ENCODE measurements around the gene HOXA11. TPM values are rescaled to one million over a fixed set of nuclear protein-coding genes. Genes with fewer than 3 reads are reported as not detected.
A peak's percentile ranks its signal among the peaks of the same experiment; 100 is the strongest.

HOXA11 gene
- total RNA-seq, 1 donor from 2014 or later, result 10.7 TPM

DNA sequence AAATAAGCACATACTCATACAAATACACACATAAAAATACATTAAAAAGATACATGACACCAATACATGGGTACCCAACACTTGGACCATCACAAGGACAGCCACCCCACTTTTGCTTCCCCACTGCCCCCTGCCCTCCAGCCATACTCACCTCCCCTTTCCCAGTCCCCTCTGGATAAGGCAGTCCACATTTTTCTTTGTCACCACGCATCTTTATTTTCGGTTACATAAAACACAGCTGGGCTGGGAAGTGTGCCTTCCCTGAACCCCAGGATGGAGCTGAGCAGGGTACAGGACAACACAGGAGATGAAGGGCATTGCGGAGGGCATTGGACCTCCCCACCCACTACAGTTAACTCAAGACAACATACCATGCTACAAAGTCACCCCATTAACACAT, 31.5 kb downstream of the HOXA11 start:
- no peak for DNase-seq (ENCODE audit: low read depth)
- no peak for TF ChIP-seq CTCF (conservative IDR thresholded peaks at IDR 0.05; ENCODE audit: low read depth, low read length)
- H3K4me3 ChIP-seq (ENCODE audit: low read depth, low read length), result peak overlapping the region; percentile 75

DNA sequence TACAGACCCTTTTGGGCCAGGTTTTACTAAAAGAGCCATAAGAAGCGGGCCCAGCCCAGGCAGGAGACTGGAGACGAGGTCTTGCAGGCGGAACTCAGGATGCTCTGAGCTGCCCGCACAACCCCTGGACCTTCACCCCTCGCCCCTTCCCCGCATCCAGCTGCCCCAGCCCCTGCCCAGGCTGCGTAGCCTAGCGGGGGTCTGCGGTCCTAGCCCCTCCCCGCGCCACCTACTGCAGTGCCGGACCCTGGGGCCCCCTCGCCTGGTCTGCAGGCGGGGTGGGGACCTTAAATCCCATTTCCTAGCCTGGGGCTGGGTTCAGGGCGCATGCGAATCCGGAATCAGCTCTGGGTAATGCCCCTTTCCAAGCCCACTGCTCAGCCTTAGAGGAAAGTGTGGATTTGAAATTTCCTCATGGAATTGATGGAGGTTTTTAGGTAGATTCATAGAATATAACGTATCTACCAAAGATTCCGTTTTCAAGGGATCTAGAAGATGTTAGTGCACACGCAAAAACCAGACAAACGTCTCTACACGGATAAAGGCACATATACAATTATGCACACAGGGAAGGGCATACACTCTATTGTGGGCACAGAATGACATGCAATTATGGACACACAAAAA, 32.1 kb downstream of the HOXA11 start:
- H3K4me3 ChIP-seq (ENCODE audit: low read depth, low read length), result peak overlapping the region; percentile 75
- no peak for DNase-seq (ENCODE audit: low read depth)
- TF ChIP-seq CTCF (conservative IDR thresholded peaks at IDR 0.05; ENCODE audit: low read depth, low read length), result no peak

GRCh38 chr7:27151931-27152815, 32.9 kb downstream of the HOXA11 start, which contains the start of gene HOXA3:
Gene HOXA3 (minus strand): TSS chr7:27152583. CDS start chr7:27110640, 41,943 bp downstream.
- H3K4me3 ChIP-seq (ENCODE audit: low read depth, low read length), result peak within 1 kb of the TSS; percentile 75
- no peak for DNase-seq (ENCODE audit: low read depth)
- TF ChIP-seq CTCF (conservative IDR thresholded peaks at IDR 0.05; ENCODE audit: low read depth, low read length), result no peak

DNA sequence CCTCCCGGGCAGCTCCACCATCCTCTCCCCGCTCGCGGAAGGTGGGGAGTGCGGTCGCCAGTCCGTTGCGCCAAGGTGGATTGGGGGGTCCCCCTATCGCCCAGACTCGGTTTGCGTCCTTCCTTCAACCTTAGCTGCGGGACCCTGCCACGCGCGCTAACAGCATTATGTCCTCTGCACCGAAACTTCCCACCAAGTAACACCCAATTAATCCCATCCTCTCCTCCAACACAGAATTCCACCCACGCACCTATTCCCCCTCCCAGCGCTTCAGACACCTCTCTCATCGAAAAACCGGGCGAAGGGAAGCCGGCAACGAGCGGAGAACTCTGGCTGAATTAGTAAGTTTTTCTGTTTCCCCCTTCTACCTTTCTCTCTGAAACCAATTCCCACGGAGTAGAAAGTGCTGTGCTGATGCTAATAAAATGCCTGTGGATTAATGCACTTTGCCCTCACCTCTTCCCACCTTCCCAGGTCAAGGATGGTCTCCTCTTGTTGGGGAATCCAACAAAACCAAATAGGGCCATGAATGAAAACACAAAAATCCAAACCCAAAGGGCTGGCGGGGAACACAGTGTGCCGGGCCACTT, 33.6 kb downstream of the HOXA11 start:
- peak overlapping the region; percentile 75 for H3K4me3 ChIP-seq (ENCODE audit: low read depth, low read length)
- no peak for TF ChIP-seq CTCF (conservative IDR thresholded peaks at IDR 0.05; ENCODE audit: low read depth, low read length)
- no peak for DNase-seq (ENCODE audit: low read depth)

DNA sequence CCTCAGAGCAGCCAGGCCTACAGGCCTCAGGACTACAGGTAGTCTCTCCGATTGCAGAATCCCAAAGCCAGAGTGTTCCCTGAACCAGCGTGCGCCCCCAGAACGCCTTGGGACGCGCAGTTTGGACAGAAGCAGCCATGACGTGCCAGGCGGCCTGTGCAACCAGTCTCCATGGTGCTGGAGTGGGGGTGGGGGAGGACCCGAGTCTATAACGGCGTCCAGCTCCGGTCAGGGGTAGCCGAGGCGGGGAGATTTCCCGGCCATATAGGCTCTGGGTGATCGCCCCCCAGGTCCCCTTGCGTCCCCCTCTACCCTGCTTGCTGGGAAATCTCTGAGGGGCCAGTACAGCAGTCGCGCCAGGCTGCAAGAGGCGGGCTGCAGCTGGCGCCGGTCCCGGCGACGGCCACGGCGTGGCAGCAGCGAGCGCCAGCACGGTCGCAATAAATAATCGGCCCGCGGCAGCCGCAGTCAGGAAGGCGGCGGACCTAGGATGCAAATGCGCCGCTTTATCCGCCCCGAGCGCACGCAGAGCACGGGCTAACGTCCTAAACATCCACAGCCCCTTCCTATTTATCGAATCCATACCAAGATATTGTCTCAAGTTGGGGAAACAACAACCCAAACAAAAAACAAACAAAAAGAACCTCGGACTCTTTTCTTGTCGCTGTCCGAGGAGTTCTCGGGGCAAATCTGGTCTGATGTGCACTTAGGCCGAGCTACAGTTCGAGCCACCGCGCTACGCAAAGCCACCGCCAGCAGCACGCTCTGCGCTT, 34.3 kb downstream of the HOXA11 start:
- peak overlapping the region; percentile 75 for H3K4me3 ChIP-seq (ENCODE audit: low read depth, low read length)
- DNase-seq (ENCODE audit: low read depth), result no peak
- peak; percentile 73 for TF ChIP-seq CTCF (conservative IDR thresholded peaks at IDR 0.05; ENCODE audit: low read depth, low read length)

DNA sequence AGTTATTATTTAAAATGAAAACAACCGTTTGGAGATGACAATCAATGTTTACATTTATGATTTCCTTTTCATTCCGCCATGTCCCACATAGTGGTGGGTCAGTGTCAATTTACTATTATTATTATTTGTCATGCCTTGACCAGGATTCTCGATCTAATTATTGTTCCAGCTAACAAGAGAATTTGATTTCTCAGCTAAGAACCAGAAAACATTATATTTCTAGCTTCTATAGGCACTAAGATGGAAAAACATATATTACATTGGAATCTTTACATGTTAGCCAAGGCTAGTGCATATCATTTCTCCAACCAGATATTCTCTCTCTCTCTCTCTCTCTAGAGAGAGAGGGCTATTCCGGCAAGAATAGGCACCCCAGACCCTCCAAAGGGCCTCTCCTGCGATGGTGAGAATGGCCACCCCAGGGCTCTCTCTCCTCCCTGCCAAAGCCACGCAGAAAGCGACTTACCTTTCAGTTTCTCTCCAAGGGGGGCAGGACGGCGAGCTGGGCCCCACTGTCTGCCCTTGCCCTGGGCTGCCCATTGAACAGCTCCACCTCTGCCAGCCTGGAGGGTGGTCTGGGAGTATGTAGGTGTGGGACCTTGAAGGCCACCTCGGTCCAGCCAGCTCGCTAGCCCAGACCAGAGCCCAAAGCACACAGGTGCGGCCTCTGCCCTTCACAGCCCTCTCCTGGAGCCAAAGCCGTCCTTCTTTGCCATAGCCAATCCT, 35.0 kb downstream of the HOXA11 start:
- TF ChIP-seq CTCF (conservative IDR thresholded peaks at IDR 0.05; ENCODE audit: low read depth, low read length), result no peak
- DNase-seq (ENCODE audit: low read depth), result no peak
- peak overlapping the region; percentile 75 for H3K4me3 ChIP-seq (ENCODE audit: low read depth, low read length)
